Omental fat pad (tissue), 4 donors: Measurements from ENCODE around the gene TRIP6. TPM values are rescaled to one million over a fixed set of nuclear protein-coding genes. Genes with fewer than 3 reads are reported as not detected.
A peak's percentile ranks its signal among the peaks of the same experiment; 100 is the strongest.

Experiments used
- ATAC-seq: fragments of 150-250 bp; one replicate; pipeline ENCODE4 v1.9.1; 2016; ENCODE audit warnings: mild to moderate bottlenecking, moderate library complexity; ENCODE audit not compliant: low FRiP score
- DNase-seq: peaks from one replicate; pipeline ENCODE4 v3.0.0-alpha.2; 2019; ENCODE audit warnings: low spot score
- CTCF ChIP-seq, 3 donors: fragments of 450-650 bp; IDR thresholded peaks; one replicate each; pipeline ENCODE4 v1.5.1; 2016 to 2017; ENCODE audit warnings: antibody characterized with exemption in 3 of 3, mild to moderate bottlenecking in 3 of 3, moderate library complexity in 2 of 3
- total RNA-seq, 4 donors: library from RNA; depleted of rRNA; stranded (reverse); fragments of >200 nt; gene quantifications; one replicate each; pipeline ENCODE4 v1.1.0, GENCODE V29; 2016

TRIP6 gene
- total RNA-seq, 4 donors from 2014 or later: 48.7 to 71.3 (median 53.0) TPM

- peak in 2 of 3 donors; percentile 14 to 30 for TF ChIP-seq CTCF (IDR thresholded peaks at IDR 0.05)
- no peak for DNase-seq
- peak; percentile 19 for ATAC-seq
Measured at GRCh38 chr7:100896732-100897608, 29.8 kb downstream of the TRIP6 start.

- DNase-seq: no peak
Measured at GRCh38 chr7:100897772-100898454, 30.7 kb downstream of the TRIP6 start.

GRCh38 chr7:100899432-100899831 is 32.2 kb downstream of the TRIP6 start:
- ATAC-seq (no peak), DNase-seq (no peak)
- no peak for TF ChIP-seq CTCF (IDR thresholded peaks at IDR 0.05)

More at GRCh38 chr7:100897772-100898454, 30.7 kb downstream of the TRIP6 start:
- TF ChIP-seq CTCF (IDR thresholded peaks at IDR 0.05): no peak
- no peak for ATAC-seq

DNA sequence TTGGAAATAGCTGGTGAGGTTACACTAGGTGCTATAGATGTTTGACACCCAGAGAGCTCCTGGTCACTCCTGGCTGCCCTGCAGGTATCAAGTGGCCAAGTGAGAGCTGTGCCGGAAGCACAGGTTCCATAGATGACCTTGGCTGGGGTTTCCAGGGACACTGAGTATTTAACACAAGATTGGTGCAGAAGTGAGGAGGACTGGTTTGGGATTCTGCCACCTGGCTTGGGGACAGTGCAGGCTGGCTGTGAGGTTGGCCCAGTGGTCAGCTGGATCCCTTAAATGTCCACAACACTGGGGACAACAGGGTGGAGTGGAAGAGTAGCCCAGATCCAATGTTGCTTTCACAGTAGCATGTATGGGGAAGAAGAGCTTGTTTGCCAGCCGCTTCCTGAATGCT is 33.8 kb downstream of the TRIP6 start:
- TF ChIP-seq CTCF (IDR thresholded peaks at IDR 0.05): no peak
- ATAC-seq: no peak
- DNase-seq: no peak

GRCh38 chr7:100901921-100902332 is 34.7 kb downstream of the TRIP6 start:
- no peak for ATAC-seq
- DNase-seq: no peak
- no peak for TF ChIP-seq CTCF (IDR thresholded peaks at IDR 0.05)

DNA sequence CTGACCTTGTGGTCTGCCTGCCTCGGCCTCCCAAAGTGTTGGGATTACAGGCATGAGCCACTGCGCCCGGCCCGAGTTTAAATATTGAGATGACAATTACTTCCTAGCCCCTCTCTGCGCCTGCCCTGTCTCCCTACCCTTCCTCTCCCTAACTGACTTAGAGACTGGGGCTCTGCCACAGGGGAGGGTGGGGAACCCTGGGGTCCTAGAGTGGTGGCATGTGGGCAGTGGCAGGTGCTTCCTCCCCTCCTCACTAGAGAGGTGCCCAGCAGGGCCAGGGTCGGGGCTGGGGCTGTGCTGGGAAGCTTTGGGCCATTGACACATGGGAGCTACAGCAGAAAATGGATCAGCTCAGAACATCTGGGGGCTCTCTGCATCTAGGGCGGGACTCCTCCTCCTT is 35.5 kb downstream of the TRIP6 start:
- no peak for ATAC-seq
- no peak for TF ChIP-seq CTCF (IDR thresholded peaks at IDR 0.05)
- no peak for DNase-seq
